Suprapubic skin (tissue), 4 donors: ENCODE measurements around the gene SSNA1. TPM values are rescaled to one million over a fixed set of nuclear protein-coding genes. Genes with fewer than 3 reads are reported as not detected.
A peak's percentile ranks its signal among the peaks of the same experiment; 100 is the strongest.

Experiments used
- DNase-seq, 2 donors: peaks; one replicate each; pipeline ENCODE4 v3.0.0-alpha.2; 2019; ENCODE audit warnings: low spot score in 2 of 2
- H3K27ac ChIP-seq: fragments of 200-600 bp; sonication (generic); one replicate; pipeline ENCODE4 v1.5.1; 2019
- H3K27me3 ChIP-seq: fragments of 200-600 bp; sonication (generic); one replicate; pipeline ENCODE4 v1.5.1; 2019
- H3K36me3 ChIP-seq: fragments of 200-600 bp; sonication (generic); one replicate; pipeline ENCODE4 v1.5.1; 2019
- H3K4me1 ChIP-seq: fragments of 200-600 bp; sonication (generic); one replicate; pipeline ENCODE4 v1.5.1; 2019
- H3K4me3 ChIP-seq: fragments of 200-600 bp; sonication (generic); one replicate; pipeline ENCODE4 v1.5.1; 2019; ENCODE audit warnings: mild to moderate bottlenecking
- H3K9me3 ChIP-seq: fragments of 200-600 bp; sonication (generic); one replicate; pipeline ENCODE4 v1.5.1; 2019
- EP300 ChIP-seq: sonication (generic); formaldehyde crosslinking; IDR thresholded peaks from one replicate; pipeline ENCODE4 v1.6.1; 2017; ENCODE audit warnings: antibody characterized with exemption
- POLR2A ChIP-seq, 2 donors: fragments of 450-650 bp; IDR thresholded peaks; one replicate each; pipeline ENCODE4 v1.6.1; 2017; ENCODE audit warnings: antibody characterized with exemption in 2 of 2, mild to moderate bottlenecking in 2 of 2, moderate library complexity in 2 of 2
- POLR2AphosphoS5 ChIP-seq, 3 donors: sonication (generic); formaldehyde crosslinking; IDR thresholded peaks; one replicate each; pipeline ENCODE4 v1.6.1; 2017; ENCODE audit warnings: antibody characterized with exemption in 3 of 3
- WGBS: methylation state at CpG from one replicate; pipeline ENCODE4 v1.1.5; 2018; 5-methylcytosine and 5-hydroxymethylcytosine counted together
- total RNA-seq, 4 donors: library from RNA; depleted of rRNA; stranded (reverse); fragments of >200 nt; gene quantifications; one replicate each; pipeline ENCODE4 v1.1.0, GENCODE V29; 2016
- TF ChIP-seq, protein P1 (sequence below), 2 donors: fragments of 200-600 bp in 1 of 2; fragments of 450-650 bp in 1 of 2; sonication (generic) in 1 of 2; IDR thresholded peaks; one replicate each; pipeline ENCODE4 v1.5.1; 2016 to 2019; ENCODE audit warnings: antibody characterized with exemption in 2 of 2, mild to moderate bottlenecking in 1 of 2, moderate library complexity in 1 of 2

SSNA1 gene
- total RNA-seq, 4 donors from 2014 or later, result 45.9 to 72.0 (median 71.1) TPM

DNA sequence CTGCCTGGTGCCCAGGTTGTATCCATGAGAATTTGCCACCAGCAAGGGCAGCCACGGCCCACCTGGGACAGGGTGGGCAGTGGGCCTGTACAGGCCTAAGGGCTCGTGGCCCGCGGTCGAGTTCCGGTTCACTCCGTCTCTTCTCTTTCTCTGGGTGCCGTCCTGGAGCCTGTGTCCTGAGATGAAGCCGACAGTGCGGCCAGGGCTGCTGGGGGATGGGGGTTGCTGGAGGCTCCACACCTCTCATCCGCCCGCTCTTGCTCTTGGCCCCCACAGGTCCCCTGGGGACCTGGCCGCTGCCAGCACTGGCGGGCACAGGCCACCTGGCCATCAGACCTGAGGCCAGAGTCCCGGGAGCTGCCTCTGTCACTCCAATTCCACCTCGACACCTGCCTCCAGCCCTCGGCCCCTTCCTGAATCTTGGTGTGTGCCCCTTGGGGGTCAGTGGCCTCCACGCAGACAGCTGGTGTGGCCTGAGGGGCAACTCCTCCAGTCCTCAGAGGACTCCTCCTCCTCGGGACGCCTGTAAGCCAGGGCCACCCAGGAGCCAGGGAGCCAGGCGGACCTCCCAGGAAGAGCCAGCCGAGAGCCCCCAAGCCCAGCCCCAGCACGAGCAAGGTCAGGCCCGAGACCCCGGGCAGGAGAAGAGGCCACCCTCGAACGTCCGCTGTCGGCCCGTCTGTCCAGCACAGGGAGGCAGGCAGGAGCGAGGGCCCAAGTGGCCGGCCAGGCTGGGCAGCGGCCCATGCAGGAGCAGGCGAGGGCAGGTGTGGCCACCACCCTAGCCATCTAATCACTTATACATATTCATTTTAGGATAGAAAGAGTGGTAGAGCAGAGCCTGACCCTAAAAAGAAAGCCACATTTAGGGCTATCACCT, 23.9 kb upstream of the SSNA1 start:
- no peaks in the 10 kb centered on the region for H3K9me3 ChIP-seq
- no peak overlapping the region for H3K27ac ChIP-seq
- 73% methylated on average over 14 of the region's 34 CpGs for WGBS
- no peak overlapping the region for H3K4me3 ChIP-seq
- no peak for DNase-seq
- no peaks in the 10 kb centered on the region for H3K36me3 ChIP-seq
- TF ChIP-seq EP300 (no peak), POLR2A (IDR thresholded peaks at IDR 0.05) (no peak), POLR2AphosphoS5 (IDR thresholded peaks at IDR 0.05) (no peak)
- TF ChIP-seq, protein P1, sequence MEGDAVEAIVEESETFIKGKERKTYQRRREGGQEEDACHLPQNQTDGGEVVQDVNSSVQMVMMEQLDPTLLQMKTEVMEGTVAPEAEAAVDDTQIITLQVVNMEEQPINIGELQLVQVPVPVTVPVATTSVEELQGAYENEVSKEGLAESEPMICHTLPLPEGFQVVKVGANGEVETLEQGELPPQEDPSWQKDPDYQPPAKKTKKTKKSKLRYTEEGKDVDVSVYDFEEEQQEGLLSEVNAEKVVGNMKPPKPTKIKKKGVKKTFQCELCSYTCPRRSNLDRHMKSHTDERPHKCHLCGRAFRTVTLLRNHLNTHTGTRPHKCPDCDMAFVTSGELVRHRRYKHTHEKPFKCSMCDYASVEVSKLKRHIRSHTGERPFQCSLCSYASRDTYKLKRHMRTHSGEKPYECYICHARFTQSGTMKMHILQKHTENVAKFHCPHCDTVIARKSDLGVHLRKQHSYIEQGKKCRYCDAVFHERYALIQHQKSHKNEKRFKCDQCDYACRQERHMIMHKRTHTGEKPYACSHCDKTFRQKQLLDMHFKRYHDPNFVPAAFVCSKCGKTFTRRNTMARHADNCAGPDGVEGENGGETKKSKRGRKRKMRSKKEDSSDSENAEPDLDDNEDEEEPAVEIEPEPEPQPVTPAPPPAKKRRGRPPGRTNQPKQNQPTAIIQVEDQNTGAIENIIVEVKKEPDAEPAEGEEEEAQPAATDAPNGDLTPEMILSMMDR (IDR thresholded peaks at IDR 0.05), result no peak
- peaks cover 100% of the 10 kb centered on the region for H3K27me3 ChIP-seq
- H3K4me1 ChIP-seq, result peaks cover 53% of the 10 kb centered on the region

DNA sequence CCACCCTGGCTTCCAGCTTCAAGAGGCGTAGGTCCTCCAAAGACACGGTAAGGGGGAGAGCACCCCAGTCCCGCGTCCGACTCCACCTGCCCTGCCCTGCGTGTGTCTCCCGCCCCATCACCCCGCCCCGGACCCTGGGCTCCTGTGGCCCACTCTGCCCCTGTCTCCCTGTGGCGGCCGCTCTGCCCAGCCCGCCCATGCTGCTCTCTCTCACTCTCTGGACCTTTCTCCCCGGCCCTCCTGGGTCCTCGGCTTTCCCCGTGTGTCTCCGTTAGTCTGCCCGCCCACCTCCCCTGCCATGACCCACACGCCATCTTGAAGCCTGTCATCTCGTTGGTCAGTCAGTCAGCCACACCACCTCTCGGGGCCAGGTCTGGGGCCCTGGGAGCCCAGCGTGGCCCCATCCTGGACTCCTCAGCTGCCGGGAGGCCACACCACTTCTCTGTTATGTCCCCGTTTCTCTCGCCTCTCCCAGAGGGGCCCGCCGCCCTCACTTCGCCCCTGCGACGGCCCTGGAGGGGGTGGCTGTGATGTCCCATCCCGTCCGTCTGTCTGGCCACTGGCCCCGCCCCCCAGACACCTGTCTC, 23.1 kb upstream of the SSNA1 start:
- Histone ChIP-seq H3K27me3 (peaks cover 100% of the 10 kb centered on the region), H3K4me1 (peaks cover 58% of the 10 kb centered on the region)
- 78% methylated on average over 27 of the region's 32 CpGs for WGBS

DNA sequence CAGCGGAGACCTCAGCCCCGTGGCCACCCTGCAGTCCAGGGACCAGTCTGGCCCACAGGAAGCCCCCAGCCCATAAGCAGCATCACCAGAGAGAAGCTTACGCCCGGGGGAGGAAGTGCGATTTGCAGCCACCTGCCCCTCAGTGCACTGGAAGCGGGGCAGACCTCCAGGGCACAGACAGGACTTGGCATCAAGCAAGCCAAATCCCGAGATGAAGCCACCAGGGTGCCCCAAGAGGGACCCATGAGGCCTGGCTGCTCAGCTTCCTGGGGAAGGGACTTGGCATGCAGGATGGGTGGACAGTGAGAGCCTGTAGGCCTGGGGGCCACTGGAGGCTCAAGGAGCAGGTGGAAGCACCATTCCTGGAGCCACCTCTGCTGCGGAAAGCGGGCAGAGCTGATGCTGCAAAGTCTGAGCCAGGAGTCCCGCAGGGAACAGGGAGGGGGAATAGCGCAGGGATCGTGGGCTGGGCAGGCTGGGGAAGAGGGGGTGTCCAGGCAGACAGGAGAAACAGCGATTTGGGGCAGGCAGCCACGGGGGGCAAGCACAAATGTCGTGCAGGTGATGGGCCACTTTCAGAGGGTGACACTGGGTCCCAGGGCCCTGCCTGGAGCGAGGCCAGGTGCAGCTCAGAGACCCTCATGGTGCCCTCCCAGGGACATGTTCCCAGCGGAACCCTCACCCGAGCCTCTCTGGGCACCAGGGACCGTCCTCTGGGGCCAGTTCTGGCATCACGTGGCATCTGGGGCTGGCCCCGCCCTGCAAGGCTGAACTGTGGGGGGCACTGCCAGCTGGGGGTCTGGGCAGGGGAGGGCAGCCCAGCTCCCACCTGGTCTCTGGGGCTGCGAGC, 21.9 kb upstream of the SSNA1 start:
- TF ChIP-seq EP300 (no peak), POLR2AphosphoS5 (IDR thresholded peaks at IDR 0.05) (no peak), POLR2A (IDR thresholded peaks at IDR 0.05) (no peak)
- TF ChIP-seq, protein P1 (IDR thresholded peaks at IDR 0.05), result no peak
- H3K36me3 ChIP-seq, result no peaks in the 10 kb centered on the region
- 66% methylated on average over 22 of the region's 22 CpGs for WGBS
- H3K4me1 ChIP-seq, result peaks cover 52% of the 10 kb centered on the region
- H3K27me3 ChIP-seq, result peaks cover 100% of the 10 kb centered on the region
- no peak for DNase-seq
- H3K27ac ChIP-seq, result no peak overlapping the region
- H3K4me3 ChIP-seq, result peak overlapping the region; percentile 50
- no peaks in the 10 kb centered on the region for H3K9me3 ChIP-seq

More for the DNA sequence above, 23.1 kb upstream of the SSNA1 start:
- H3K4me3 ChIP-seq, result no peak overlapping the region
- H3K27ac ChIP-seq, result no peak overlapping the region
- no peaks in the 10 kb centered on the region for H3K9me3 ChIP-seq
- no peak for DNase-seq
- H3K36me3 ChIP-seq, result no peaks in the 10 kb centered on the region
- TF ChIP-seq EP300 (no peak), POLR2A (IDR thresholded peaks at IDR 0.05) (no peak), POLR2AphosphoS5 (IDR thresholded peaks at IDR 0.05) (no peak)
- TF ChIP-seq, protein P1 (IDR thresholded peaks at IDR 0.05), result no peak

DNA sequence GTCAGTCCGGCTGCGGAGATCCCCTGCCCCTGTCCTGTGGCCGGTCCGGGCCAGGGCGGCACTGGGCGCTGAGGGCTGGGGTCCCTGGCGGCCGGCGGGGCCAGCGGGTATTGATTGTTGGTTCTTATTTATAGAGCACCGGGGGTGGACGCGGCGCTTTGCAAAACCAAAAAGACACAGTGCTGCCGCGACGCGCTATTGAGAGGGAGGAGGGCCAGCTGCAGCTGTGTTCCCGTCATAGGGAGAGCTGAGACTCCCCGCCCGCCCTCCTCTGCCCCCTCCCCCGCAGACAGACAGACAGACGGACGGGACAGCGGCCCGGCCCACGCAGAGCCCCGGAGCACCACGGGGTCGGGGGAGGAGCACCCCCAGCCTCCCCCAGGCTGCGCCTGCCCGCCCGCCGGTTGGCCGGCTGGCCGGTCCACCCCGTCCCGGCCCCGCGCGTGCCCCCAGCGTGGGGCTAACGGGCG, 21.2 kb upstream of the SSNA1 start:
- TF ChIP-seq, protein P1 (IDR thresholded peaks at IDR 0.05), result no peak
- TF ChIP-seq POLR2AphosphoS5 (IDR thresholded peaks at IDR 0.05) (no peak), POLR2A (IDR thresholded peaks at IDR 0.05) (no peak), EP300 (no peak)
- Histone ChIP-seq H3K27ac (peak overlapping the region; percentile 79), H3K4me3 (peak overlapping the region; percentile 50), H3K9me3 (no peaks in the 10 kb centered on the region), H3K4me1 (peaks cover 45% of the 10 kb centered on the region), H3K27me3 (peaks cover 100% of the 10 kb centered on the region), H3K36me3 (no peaks in the 10 kb centered on the region)
- DNase-seq, result no peak
- WGBS, result 29% methylated on average over 18 of the region's 44 CpGs
